IPS-20b (cell line): ENCODE measurements around the gene VPS50.
A peak's percentile ranks its signal among the peaks of the same experiment; 100 is the strongest.

Experiments used
- H3K27ac ChIP-seq: one replicate; pipeline ENCODE4 v1.5.1; 2013; ENCODE audit warnings: low read length
- H3K27me3 ChIP-seq: 2 replicates; pipeline ENCODE4 v1.6.1; 2013; ENCODE audit warnings: mild to moderate bottlenecking, low read length, inconsistent platforms; ENCODE audit not compliant: insufficient read depth
- H3K36me3 ChIP-seq: 2 replicates; pipeline ENCODE4 v1.6.1; 2013; ENCODE audit warnings: low read depth, mild to moderate bottlenecking, inconsistent platforms, low read length, moderate library complexity; ENCODE audit not compliant: insufficient read depth
- H3K4me1 ChIP-seq: 2 replicates; pipeline ENCODE4 v1.6.1; 2013; ENCODE audit warnings: mild to moderate bottlenecking, control low read depth, inconsistent platforms, low read length, moderate library complexity; ENCODE audit not compliant: insufficient read depth
- H3K4me3 ChIP-seq: 2 replicates; pipeline ENCODE4 v1.5.1; 2013; ENCODE audit warnings: mild to moderate bottlenecking, low read length, inconsistent platforms
- H3K9ac ChIP-seq: 2 replicates; pipeline ENCODE4 v1.6.1; 2013; ENCODE audit warnings: low read depth, mild to moderate bottlenecking, inconsistent platforms, low read length, moderate library complexity
- H3K9me3 ChIP-seq: 2 replicates; pipeline ENCODE4 v1.6.1; 2013; ENCODE audit warnings: mild to moderate bottlenecking, low read depth, low read length, inconsistent platforms; ENCODE audit not compliant: insufficient read depth

Gene VPS50, protein sequence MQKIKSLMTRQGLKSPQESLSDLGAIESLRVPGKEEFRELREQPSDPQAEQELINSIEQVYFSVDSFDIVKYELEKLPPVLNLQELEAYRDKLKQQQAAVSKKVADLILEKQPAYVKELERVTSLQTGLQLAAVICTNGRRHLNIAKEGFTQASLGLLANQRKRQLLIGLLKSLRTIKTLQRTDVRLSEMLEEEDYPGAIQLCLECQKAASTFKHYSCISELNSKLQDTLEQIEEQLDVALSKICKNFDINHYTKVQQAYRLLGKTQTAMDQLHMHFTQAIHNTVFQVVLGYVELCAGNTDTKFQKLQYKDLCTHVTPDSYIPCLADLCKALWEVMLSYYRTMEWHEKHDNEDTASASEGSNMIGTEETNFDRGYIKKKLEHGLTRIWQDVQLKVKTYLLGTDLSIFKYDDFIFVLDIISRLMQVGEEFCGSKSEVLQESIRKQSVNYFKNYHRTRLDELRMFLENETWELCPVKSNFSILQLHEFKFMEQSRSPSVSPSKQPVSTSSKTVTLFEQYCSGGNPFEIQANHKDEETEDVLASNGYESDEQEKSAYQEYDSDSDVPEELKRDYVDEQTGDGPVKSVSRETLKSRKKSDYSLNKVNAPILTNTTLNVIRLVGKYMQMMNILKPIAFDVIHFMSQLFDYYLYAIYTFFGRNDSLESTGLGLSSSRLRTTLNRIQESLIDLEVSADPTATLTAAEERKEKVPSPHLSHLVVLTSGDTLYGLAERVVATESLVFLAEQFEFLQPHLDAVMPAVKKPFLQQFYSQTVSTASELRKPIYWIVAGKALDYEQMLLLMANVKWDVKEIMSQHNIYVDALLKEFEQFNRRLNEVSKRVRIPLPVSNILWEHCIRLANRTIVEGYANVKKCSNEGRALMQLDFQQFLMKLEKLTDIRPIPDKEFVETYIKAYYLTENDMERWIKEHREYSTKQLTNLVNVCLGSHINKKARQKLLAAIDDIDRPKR

DNA sequence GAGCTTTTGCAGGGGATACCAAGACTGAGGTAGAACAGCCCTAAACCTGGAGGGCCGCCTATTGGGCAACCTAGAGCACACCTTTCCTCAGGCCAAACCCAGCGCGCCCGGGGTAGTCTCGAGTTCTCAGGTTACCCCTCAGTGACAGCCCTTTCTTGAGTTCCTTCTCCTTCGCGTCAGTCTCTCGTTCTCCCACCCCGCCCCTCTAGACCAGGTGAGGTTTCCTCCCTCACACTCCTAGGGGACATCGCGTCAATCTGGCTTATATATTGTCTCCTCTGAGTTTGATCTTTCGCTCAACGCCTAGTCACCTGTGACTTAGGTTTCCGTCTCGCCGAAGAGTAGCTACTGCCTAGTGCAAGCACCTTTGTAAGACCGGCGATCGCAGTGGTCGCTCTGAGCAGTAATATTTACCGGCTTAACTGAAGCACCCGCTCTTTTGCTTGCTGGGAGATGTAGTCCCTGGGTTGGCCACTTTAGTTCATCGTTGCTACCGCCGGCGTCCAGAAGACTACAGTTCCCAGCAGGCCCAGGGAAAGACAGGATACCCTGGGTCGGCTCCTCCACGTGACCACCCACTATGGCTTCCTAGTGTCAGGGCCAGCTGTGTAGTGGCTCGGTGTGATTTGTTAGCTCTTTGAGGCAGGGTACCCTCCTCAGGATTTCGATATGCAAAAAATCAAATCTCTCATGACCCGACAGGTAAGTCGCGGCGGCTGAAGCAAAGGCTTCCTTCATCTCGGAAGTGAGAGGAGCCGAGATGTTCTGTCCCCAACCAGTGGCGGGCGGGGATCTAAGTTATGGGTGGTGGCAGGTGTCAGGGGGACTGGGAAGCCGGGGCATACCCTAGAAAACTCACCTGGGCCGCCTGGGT, at the start of gene VPS50:
Gene VPS50, plus strand, starts transcription at position 568 of the 874 bp plus-strand sequence. Its CDS starts 102 bp downstream, at position 670.
- H3K9me3 ChIP-seq, result no peaks in the 10 kb centered on the region
- peak within 1 kb of the TSS; percentile 92 for H3K27ac ChIP-seq
- peaks cover 4% of the 10 kb centered on the region; the same call in 1 of the 2 replicates for H3K4me1 ChIP-seq
- H3K36me3 ChIP-seq, result no peaks in the 10 kb centered on the region
- no peaks in the 10 kb centered on the region for H3K27me3 ChIP-seq
- H3K9ac ChIP-seq, result peak within 1 kb of the TSS; percentile 88; the same call in 1 of the 2 replicates
- peak within 1 kb of the TSS; percentile 99 for H3K4me3 ChIP-seq

DNA sequence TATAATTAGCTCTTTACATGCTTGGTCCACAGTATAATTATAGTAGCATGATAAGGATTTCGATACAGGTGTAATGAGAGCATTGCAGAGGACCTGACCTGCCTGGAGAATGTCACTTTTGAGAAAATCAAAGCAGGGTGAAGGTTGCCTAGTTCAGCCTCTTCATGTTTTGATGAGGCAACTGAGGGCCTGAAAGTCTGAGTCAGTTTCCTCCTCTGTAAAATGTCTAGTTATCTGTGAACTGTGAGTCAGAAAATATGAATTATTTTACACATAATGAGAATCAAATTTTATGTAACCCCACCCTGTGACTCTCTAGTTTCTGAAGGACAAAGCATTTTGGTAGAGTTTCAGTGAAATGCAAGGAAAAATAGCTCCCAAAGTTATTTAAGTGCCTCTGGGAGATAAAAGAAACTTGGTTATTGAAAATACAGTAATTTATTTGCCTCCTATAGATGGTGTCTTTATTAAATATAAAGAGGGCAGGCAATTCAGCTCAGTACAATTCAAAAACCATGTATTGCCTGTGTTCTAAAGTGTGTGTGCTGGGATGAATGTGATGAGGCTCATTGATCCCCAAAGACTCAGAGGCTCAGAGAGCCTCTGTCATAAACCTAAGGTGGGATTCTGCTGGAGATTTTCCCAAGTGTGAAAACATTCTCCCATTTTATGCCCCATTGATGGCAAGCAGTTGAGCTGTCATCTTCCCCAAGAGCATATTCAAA, 46.7 kb upstream of the VPS50 start:
- no peaks in the 10 kb centered on the region for H3K4me1 ChIP-seq
- H3K36me3 ChIP-seq, result no peaks in the 10 kb centered on the region
- H3K9me3 ChIP-seq, result no peaks in the 10 kb centered on the region
- no peak overlapping the region for H3K4me3 ChIP-seq
- no peak overlapping the region for H3K9ac ChIP-seq
- no peak overlapping the region for H3K27ac ChIP-seq
- no peaks in the 10 kb centered on the region; the same call in 1 of the 2 replicates for H3K27me3 ChIP-seq

DNA sequence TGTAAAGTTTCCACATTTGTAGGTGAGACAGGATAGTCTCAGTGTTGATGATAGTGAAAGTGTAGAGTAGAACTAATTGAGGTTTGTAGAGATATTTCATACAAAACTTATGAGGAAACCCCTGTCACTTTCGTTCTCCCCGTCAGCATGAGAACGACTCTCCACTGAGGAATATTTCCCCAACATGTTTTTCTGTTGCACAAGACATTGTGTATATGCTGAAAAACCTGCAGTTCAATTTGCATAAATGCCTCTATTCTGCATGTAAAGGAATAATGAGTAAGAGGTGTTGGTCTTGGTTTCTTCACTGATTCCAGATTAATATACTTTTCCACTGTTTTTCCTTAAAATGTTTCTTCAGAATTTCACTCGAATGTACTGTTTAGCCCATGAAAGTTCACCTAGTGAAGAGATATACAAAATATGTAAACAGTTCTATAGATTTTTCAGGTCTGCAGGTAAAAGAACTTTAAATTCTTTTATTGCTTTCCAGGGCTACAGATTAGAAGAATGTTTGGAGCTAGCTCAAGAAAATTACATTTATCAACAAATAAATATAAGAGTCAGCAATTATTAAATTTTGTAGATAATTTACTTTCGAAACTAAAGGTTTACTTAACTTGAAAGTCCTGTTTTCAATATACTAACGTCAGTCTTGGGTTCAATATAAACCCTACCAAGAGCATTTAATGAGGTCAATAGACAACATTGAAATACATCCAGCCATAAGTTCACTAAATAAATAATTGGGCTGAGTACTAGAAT, 43.1 kb upstream of the VPS50 start:
- H3K27ac ChIP-seq, result no peak overlapping the region
- H3K9ac ChIP-seq, result no peak overlapping the region
- no peaks in the 10 kb centered on the region for H3K36me3 ChIP-seq
- H3K27me3 ChIP-seq, result peaks cover 7% of the 10 kb centered on the region; the same call in 1 of the 2 replicates
- H3K4me1 ChIP-seq, result no peaks in the 10 kb centered on the region
- no peak overlapping the region for H3K4me3 ChIP-seq
- H3K9me3 ChIP-seq, result no peaks in the 10 kb centered on the region

DNA sequence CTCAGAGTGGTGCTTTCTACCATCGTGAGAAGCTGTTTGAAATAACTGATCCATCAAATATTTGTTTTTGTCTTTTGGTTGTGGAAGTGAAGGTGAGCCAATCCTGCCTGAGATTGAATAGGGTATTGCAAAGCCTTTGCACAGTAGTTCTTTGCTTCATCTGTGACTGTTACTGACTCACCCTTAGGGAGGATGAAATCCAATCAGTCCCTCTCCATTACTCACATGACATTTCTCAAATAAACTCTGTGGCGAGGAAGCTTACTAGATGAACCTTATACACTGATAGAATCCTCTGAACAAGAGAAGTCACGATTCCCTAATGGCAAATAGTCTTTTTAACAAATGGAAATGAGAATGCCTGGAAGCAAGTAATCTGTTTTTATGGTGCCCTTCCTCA, 37.8 kb upstream of the VPS50 start:
- H3K4me3 ChIP-seq, result no peak overlapping the region
- no peak overlapping the region for H3K9ac ChIP-seq
- peaks cover 7% of the 10 kb centered on the region; the same call in 1 of the 2 replicates for H3K27me3 ChIP-seq
- no peaks in the 10 kb centered on the region for H3K9me3 ChIP-seq
- H3K36me3 ChIP-seq, result no peaks in the 10 kb centered on the region
- no peak overlapping the region for H3K27ac ChIP-seq
- no peaks in the 10 kb centered on the region for H3K4me1 ChIP-seq

DNA sequence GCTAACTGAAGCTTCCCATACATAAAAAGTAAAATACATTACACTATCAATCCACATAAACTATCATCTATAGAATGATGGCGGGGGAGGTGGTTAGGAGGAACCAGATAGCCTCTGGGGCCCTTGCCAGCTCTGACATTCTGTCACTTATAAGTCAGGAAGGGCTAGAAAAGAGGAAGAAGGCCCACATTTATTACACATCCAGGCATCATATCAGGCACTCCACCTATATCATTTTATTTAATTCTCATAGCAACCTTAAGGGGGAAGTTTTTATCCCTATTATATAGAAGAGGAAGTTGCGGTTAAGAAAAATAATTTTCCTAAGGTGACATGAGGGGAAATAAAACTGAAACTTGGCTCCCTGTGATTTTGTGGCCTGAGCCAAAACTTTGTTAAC, 35.8 kb upstream of the VPS50 start:
- no peak overlapping the region for H3K4me3 ChIP-seq
- peaks cover 7% of the 10 kb centered on the region; the same call in 1 of the 2 replicates for H3K27me3 ChIP-seq
- H3K4me1 ChIP-seq, result no peaks in the 10 kb centered on the region
- H3K9ac ChIP-seq, result no peak overlapping the region
- H3K36me3 ChIP-seq, result no peaks in the 10 kb centered on the region
- H3K9me3 ChIP-seq, result no peaks in the 10 kb centered on the region
- no peak overlapping the region for H3K27ac ChIP-seq

DNA sequence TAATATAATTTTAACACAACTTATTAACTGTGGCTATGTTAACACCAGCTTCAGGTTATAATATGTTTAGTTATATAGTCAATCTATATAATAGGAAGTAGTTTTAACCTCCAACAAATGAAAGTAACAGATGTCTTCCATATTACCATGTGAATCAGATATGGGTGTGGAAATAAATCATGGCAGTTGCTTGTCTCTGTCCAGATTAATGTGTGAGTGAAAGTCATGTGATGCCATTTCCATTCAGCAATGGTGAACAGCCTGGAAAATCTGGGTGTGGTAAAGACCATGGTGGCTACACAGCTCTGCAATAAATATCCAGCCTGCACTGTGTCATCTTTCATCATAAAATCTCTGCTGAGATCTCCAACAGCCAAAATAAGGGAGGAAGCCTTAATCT, 33.7 kb upstream of the VPS50 start:
- no peaks in the 10 kb centered on the region for H3K9me3 ChIP-seq
- no peak overlapping the region for H3K27ac ChIP-seq
- no peaks in the 10 kb centered on the region for H3K4me1 ChIP-seq
- H3K9ac ChIP-seq, result no peak overlapping the region
- H3K27me3 ChIP-seq, result peaks cover 3% of the 10 kb centered on the region; the same call in 1 of the 2 replicates
- H3K4me3 ChIP-seq, result no peak overlapping the region
- H3K36me3 ChIP-seq, result no peaks in the 10 kb centered on the region

DNA sequence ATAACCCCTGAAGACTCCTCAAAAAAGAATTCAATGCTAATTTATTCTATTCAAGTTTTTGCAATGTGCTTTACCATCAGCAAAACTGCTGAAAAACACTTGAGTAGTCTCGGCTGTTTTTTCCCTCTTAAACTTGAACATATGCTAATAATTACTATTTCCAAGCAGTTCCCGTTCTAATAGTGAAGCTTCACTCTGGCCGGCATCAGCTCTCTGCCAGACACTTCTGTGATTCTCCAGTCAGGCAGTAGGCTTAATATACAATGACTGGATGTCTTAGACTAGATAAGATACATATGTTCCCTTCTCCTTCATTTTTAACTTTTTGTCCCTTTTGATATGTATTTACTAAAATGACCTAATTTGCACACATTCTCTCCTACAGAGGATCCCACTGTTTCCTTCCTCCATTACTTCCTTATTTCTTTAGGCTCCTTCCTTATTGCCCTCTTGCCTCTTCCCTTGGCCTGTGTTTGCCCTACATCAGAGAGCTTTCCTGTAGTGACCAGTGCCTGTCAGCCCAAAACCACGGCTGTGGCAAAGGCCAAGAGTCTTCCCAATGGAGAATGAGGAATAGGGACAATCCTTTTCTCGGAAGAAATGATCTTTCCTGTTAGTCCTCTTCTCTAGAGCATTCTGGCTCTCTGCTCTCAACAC, 29.4 kb upstream of the VPS50 start:
- Histone ChIP-seq H3K27me3 (peaks cover 16% of the 10 kb centered on the region; the same call in 1 of the 2 replicates), H3K4me1 (no peaks in the 10 kb centered on the region), H3K27ac (no peak overlapping the region), H3K36me3 (no peaks in the 10 kb centered on the region), H3K4me3 (no peak overlapping the region), H3K9ac (no peak overlapping the region), H3K9me3 (no peaks in the 10 kb centered on the region)

DNA sequence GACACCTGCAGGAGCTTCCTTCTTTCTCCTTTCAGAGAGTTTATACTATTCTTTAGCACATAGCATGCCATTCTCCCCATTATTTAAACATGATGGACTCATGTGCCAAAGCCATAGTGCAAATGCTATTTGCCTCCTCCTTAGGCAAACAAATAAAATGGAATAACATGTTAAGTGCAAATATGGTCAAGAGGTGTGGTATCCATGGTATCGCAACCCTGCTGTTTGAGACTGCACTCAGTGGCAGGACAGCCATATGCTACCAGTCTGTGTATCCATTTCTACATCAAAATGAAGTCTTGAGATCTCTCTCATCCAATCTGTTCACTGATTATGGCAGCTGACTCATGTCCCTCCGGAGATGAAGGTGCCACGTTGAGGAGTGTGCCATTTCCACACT, 28.7 kb upstream of the VPS50 start:
- Histone ChIP-seq H3K27ac (no peak overlapping the region), H3K9ac (no peak overlapping the region), H3K27me3 (peaks cover 17% of the 10 kb centered on the region; the same call in 1 of the 2 replicates), H3K4me3 (no peak overlapping the region), H3K36me3 (no peaks in the 10 kb centered on the region), H3K9me3 (no peaks in the 10 kb centered on the region), H3K4me1 (no peaks in the 10 kb centered on the region)

DNA sequence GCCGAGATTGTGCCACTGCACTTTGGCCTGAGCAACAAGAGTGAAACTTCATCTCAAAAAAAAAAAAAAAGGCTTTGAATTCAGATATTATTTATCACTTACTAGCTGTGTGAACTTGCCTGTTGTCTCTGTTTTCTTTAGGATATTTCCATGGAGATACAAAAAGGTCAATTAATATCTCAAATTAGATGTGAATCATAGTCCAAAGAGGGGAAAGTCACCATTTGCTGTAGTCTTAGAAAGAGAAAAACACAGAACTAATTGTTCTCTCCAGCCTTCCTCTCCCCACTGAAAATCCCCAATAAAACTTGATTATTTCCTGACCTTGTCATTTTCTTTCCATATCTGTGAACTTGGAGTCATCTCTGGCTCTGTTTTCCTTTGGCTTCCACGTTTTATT, 27.1 kb upstream of the VPS50 start:
- H3K36me3 ChIP-seq, result no peaks in the 10 kb centered on the region
- H3K4me1 ChIP-seq, result no peaks in the 10 kb centered on the region
- peaks cover 17% of the 10 kb centered on the region; the same call in 1 of the 2 replicates for H3K27me3 ChIP-seq
- no peak overlapping the region for H3K27ac ChIP-seq
- H3K9ac ChIP-seq, result no peak overlapping the region
- H3K4me3 ChIP-seq, result no peak overlapping the region
- H3K9me3 ChIP-seq, result no peaks in the 10 kb centered on the region
